GM19099 (cell line): ENCODE data around the gene SPPL2C.

ENCODE experiments used
- POLR2A ChIP-seq: IDR thresholded peaks from 3 replicates; pipeline ENCODE4 v1.6.1; 2011; ENCODE audit warnings: low read depth; ENCODE audit not compliant: insufficient read length; ENCODE audit errors: extremely low read depth

SPPL2C gene

GRCh38 chr17:45841186-45841585 is 3.5 kb upstream of the SPPL2C start:
- no peak for TF ChIP-seq POLR2A

GRCh38 chr17:45841883-45842525 is 2.7 kb upstream of the SPPL2C start:
- TF ChIP-seq POLR2A = no peak

- no peak for TF ChIP-seq POLR2A
Measured at GRCh38 chr17:45843722-45844121, 959 bp upstream of the SPPL2C start.

- no peak for TF ChIP-seq POLR2A
Measured at GRCh38 chr17:45845376-45846185, 900 bp downstream of the SPPL2C start.

- no peak for TF ChIP-seq POLR2A
Measured at GRCh38 chr17:45846223-45846622, 1.5 kb downstream of the SPPL2C start.

- TF ChIP-seq POLR2A = no peak
Measured at GRCh38 chr17:45846646-45847045, 2.0 kb downstream of the SPPL2C start.

- TF ChIP-seq POLR2A = no peak
Measured at GRCh38 chr17:45847101-45847500, 2.4 kb downstream of the SPPL2C start.

- TF ChIP-seq POLR2A = no peak
Measured at GRCh38 chr17:45847747-45848146, 3.1 kb downstream of the SPPL2C start.

- no peak for TF ChIP-seq POLR2A
Measured at GRCh38 chr17:45848405-45848804, 3.7 kb downstream of the SPPL2C start.

- no peak for TF ChIP-seq POLR2A
Measured at GRCh38 chr17:45848868-45849535, 4.3 kb downstream of the SPPL2C start.

GRCh38 chr17:45849536-45849990 is 4.9 kb downstream of the SPPL2C start:
- no peak for TF ChIP-seq POLR2A

- no peak for TF ChIP-seq POLR2A
Measured at GRCh38 chr17:45850011-45850410, 5.3 kb downstream of the SPPL2C start.

- TF ChIP-seq POLR2A = no peak
Measured at GRCh38 chr17:45850468-45850867, 5.8 kb downstream of the SPPL2C start.

GRCh38 chr17:45851022-45851421 is 6.3 kb downstream of the SPPL2C start:
- TF ChIP-seq POLR2A = no peak

- TF ChIP-seq POLR2A = no peak
Measured at GRCh38 chr17:45851464-45851863, 6.8 kb downstream of the SPPL2C start.

GRCh38 chr17:45851873-45852272 is 7.2 kb downstream of the SPPL2C start:
- no peak for TF ChIP-seq POLR2A

- TF ChIP-seq POLR2A = no peak
Measured at GRCh38 chr17:45852535-45853297, 8.0 kb downstream of the SPPL2C start.
